Caco-2 (cell line): ENCODE data around the gene DZIP1. TPM values are rescaled to one million over a fixed set of nuclear protein-coding genes. Genes with fewer than 3 reads are reported as not detected.

Source experiments
- BruUV-seq: library from RNA; stranded (reverse); fragments of 400-500 nt; replicated peaks from 2 replicates; lab custom pipeline; 2021; lab: Mats Ljungman, UMichigan
- CTCF ChIA-PET: fragments of 300-600 bp; sonication (Branson Sonifier 250); formaldehyde crosslinking; loops from one replicate; lab custom pipeline; 2022; ENCODE audit warnings: antibody characterized with exemption; lab: Charles Lee
- POLR2A ChIA-PET: fragments of 300-600 bp; sonication (Branson Sonifier 250); formaldehyde crosslinking; loops from one replicate; lab custom pipeline; 2022; ENCODE audit warnings: antibody characterized with exemption; lab: Charles Lee
- DNase-seq, 2 experiments: peaks; one replicate each; pipeline versions ENCODE4 v3.0.0 to v3.0.0-alpha.2; 2020 to 2022
- H3K27me3 ChIP-seq: replicated peaks from 2 replicates; pipeline ENCODE4 v1.6.0; 2011; ENCODE audit warnings: low read length; ENCODE audit not compliant: control insufficient read depth, insufficient read depth
- H3K36me3 ChIP-seq: 2 replicates; pipeline ENCODE4 v1.5.1; 2011; ENCODE audit warnings: low read length; ENCODE audit not compliant: control insufficient read depth, insufficient read depth
- H3K4me1 ChIP-seq: fragments of 250-450 bp; sonication (Bioruptor Pico); 2 replicates; pipeline ENCODE4 v1.5.1; 2020; ENCODE audit warnings: mild to moderate bottlenecking
- H3K4me3 ChIP-seq: 2 replicates; pipeline ENCODE4 v1.5.1; 2011; ENCODE audit warnings: low read depth, mild to moderate bottlenecking, control low read depth, low read length
- H3K9me3 ChIP-seq: fragments of 250-450 bp; sonication (Bioruptor Pico); 2 replicates; pipeline ENCODE4 v1.5.1; 2020; ENCODE audit warnings: mild to moderate bottlenecking, moderate library complexity
- H3K27ac Mint-ChIP-seq: one replicate; pipeline ENCODE4 v1.8.0; 2022; ENCODE audit warnings: mixed read lengths; ENCODE audit not compliant: unreplicated experiment
- H3K27me3 Mint-ChIP-seq: one replicate; pipeline ENCODE4 v1.8.0; 2022; ENCODE audit warnings: mixed read lengths; ENCODE audit not compliant: insufficient read depth, unreplicated experiment
- H3K36me3 Mint-ChIP-seq: one replicate; pipeline ENCODE4 v1.8.0; 2022; ENCODE audit warnings: mild to moderate bottlenecking, mixed read lengths; ENCODE audit not compliant: insufficient read depth, unreplicated experiment
- H3K4me1 Mint-ChIP-seq: one replicate; pipeline ENCODE4 v1.8.0; 2022; ENCODE audit warnings: low read depth, mixed read lengths; ENCODE audit not compliant: unreplicated experiment
- H3K4me3 Mint-ChIP-seq: one replicate; pipeline ENCODE4 v1.8.0; 2022; ENCODE audit warnings: mild to moderate bottlenecking, moderate library complexity, mixed read lengths; ENCODE audit not compliant: unreplicated experiment
- H3K9me3 Mint-ChIP-seq: one replicate; pipeline ENCODE4 v1.8.0; 2022; ENCODE audit warnings: mixed read lengths; ENCODE audit not compliant: unreplicated experiment
- intact Hi-C: fragments of 100-400 bp; cut with micrococcal nuclease; formaldehyde crosslinking; loops from one replicate; pipeline ENCODE4 v1.10.0; 2022; ENCODE audit not compliant: unreplicated experiment
- total RNA-seq: library from RNA; stranded (reverse); gene quantifications from 2 replicates; pipeline ENCODE4 v1.2.3, GENCODE V29; 2022
- TF ChIP-seq, protein P1 (sequence below), 2 experiments: fragments of 200-600 bp in 1 of 2; IDR thresholded peaks; 1 replicate in 1 of 2; 2 replicates in 1 of 2; pipeline versions ENCODE4 v1.5.1 to v1.8.0; 2011 to 2022; ENCODE audit warnings: antibody characterized with exemption in 1 of 2, control low read depth in 1 of 2, inconsistent platforms in 1 of 2, low read depth in 1 of 2, low read length in 1 of 2, mild to moderate bottlenecking in 1 of 2, moderate library complexity in 1 of 2; ENCODE audit not compliant: insufficient read depth in 1 of 2, severe bottlenecking in 1 of 2, unreplicated experiment in 1 of 2

Gene DZIP1
- total RNA-seq, 1 experiment from 2014 or later = 6.5 TPM

DNA sequence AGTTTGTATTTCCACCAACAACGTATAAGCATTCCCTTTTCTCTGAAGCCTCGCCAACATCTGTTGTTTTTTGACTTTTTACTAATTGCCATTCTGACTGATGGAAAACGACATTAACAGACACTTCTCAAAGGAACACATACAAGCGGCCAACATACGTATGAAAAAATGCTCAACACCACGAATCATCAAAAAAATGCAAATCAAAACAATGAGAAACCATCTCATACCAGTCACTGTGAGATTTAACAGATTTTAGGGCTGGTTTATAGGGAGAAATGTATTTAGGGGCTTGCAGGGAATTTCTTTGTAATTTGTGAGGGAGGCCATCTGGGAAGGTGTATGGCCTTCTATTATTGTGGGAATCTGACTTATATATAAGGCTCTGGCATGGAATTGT is 2.8 kb upstream of the DZIP1 start:
- ChIA-PET POLR2A (no interaction called here), CTCF (no interaction called here)
- Histone ChIP-seq H3K4me3 (no peak overlapping the region), H3K4me1 (0 out of 2 replicates have a peak, but pooled peaks cover 9% of the 10 kb centered on the region), H3K27me3 (no peaks in the 10 kb centered on the region), H3K36me3 (no peaks in the 10 kb centered on the region), H3K9me3 (no peaks in the 10 kb centered on the region)
- Mint-ChIP-seq H3K27me3 (no peaks in the 10 kb centered on the region), H3K27ac (no peak overlapping the region), H3K9me3 (no peaks in the 10 kb centered on the region), H3K4me1 (no peaks in the 10 kb centered on the region), H3K36me3 (no peaks in the 10 kb centered on the region), H3K4me3 (no peak overlapping the region)
- no peak for DNase-seq
- no TSS peak for BruUV-seq
- intact Hi-C loops = no loop called here
- TF ChIP-seq, protein P1, sequence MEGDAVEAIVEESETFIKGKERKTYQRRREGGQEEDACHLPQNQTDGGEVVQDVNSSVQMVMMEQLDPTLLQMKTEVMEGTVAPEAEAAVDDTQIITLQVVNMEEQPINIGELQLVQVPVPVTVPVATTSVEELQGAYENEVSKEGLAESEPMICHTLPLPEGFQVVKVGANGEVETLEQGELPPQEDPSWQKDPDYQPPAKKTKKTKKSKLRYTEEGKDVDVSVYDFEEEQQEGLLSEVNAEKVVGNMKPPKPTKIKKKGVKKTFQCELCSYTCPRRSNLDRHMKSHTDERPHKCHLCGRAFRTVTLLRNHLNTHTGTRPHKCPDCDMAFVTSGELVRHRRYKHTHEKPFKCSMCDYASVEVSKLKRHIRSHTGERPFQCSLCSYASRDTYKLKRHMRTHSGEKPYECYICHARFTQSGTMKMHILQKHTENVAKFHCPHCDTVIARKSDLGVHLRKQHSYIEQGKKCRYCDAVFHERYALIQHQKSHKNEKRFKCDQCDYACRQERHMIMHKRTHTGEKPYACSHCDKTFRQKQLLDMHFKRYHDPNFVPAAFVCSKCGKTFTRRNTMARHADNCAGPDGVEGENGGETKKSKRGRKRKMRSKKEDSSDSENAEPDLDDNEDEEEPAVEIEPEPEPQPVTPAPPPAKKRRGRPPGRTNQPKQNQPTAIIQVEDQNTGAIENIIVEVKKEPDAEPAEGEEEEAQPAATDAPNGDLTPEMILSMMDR (IDR thresholded peaks at IDR 0.05; ENCODE audit: insufficient read depth in 1 of 2, low read depth in 1 of 2, low read length in 1 of 2, severe bottlenecking in 1 of 2, unreplicated experiment in 1 of 2) = no peak

DNA sequence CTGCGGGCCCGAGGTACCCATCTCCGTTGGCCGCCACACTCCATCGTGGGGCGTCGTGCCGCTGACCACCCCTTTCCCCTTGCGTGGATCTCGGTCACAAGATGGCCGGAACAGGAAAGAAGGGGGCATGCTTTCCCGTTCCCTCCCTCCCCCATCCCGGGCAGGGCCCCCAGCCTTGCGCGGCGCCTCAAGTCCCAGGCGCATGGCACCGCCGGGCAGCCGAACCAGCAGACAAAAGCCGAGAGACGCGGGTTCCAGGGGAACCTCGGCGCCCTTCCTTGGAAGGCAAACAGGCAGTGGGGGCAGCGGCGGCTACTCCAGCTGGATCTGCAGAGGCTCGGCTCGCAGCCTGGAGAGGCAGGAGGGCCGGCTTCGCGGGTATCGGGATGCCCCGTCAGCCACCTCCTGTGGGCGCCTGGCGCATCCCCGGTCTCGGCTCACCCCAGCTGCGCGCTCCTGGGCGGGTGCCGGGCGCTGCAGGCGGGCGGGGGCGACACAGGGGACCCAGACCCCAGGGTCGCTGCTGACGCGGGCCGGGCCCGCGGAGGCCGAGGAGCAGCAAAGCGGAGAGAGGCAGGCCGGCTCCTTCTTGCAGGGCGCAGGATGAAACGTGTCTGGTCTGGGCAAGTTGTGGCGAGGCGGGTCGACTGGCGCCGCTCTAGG is 439 bp downstream of the DZIP1 start:
- H3K27me3 ChIP-seq = no peaks in the 10 kb centered on the region
- Mint-ChIP-seq H3K27me3 (no peaks in the 10 kb centered on the region), H3K4me1 (no peaks in the 10 kb centered on the region), H3K27ac (no peak overlapping the region), H3K4me3 (peak overlapping the region; percentile 81), H3K36me3 (no peaks in the 10 kb centered on the region), H3K9me3 (no peaks in the 10 kb centered on the region)
- 0 out of 2 replicates have a peak, but pooled peaks cover 9% of the 10 kb centered on the region for H3K4me1 ChIP-seq
- BruUV-seq = no TSS peak
- ChIA-PET POLR2A (interaction anchor here (0.6 to 1.5 kb wide), 2 partner anchors 33 to 80 kb away, joined by 3 to 5 read pairs; partner anchors contain the start of gene DNAJC3), CTCF (interaction anchor here (0.6 to 2.1 kb wide), 3 partner anchors 17 to 81 kb away, joined by 3 to 7 read pairs (median 7); no protein-coding TSS in a partner anchor)
- DNase-seq = no peak
- H3K36me3 ChIP-seq = no peaks in the 10 kb centered on the region
- intact Hi-C loops = loop anchor here (1.0 kb wide), 1 partner anchor 12 kb away; no protein-coding TSS in a partner anchor
- TF ChIP-seq, protein P1 (IDR thresholded peaks at IDR 0.05; ENCODE audit: insufficient read depth in 1 of 2, low read depth in 1 of 2, low read length in 1 of 2, severe bottlenecking in 1 of 2, unreplicated experiment in 1 of 2) = no peak
- H3K9me3 ChIP-seq = no peaks in the 10 kb centered on the region
- peak overlapping the region; percentile 30 for H3K4me3 ChIP-seq

DNA sequence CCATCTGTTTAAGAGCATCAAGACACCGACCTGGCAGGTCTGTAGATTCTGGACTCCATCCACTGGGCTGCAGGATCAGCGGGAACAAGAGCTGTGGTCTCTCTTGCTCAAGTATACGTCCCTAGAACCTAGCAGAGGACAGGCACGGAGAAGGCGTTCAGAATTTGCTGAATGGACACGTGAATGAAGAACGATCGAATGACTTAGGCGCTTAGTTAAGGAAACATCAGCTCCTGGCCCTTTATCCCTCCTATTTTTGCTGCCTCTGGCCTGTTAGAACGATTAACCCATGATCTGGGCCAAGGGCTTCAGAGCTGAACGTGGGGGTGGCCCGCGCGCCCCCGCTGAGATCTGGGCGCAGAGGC is 953 bp downstream of the DZIP1 start:
- Histone ChIP-seq H3K4me3 (peak overlapping the region; percentile 30), H3K9me3 (no peaks in the 10 kb centered on the region), H3K27me3 (no peaks in the 10 kb centered on the region), H3K36me3 (no peaks in the 10 kb centered on the region), H3K4me1 (0 out of 2 replicates have a peak, but pooled peaks cover 9% of the 10 kb centered on the region)
- intact Hi-C loops = no loop called here
- Mint-ChIP-seq H3K27me3 (no peaks in the 10 kb centered on the region), H3K27ac (no peak overlapping the region), H3K4me3 (peak overlapping the region; percentile 81), H3K36me3 (no peaks in the 10 kb centered on the region), H3K9me3 (no peaks in the 10 kb centered on the region), H3K4me1 (no peaks in the 10 kb centered on the region)
- no TSS peak for BruUV-seq
- CTCF ChIA-PET = interaction anchor here (1.2 to 2.1 kb wide), 2 partner anchors 17 to 20 kb away, joined by 7 read pairs; no protein-coding TSS in a partner anchor
- DNase-seq = no peak
- POLR2A ChIA-PET = interaction anchor here (1.5 kb wide), 1 partner anchor 33 kb away, joined by 5 read pairs; the partner anchor contains the start of gene DNAJC3
- TF ChIP-seq, protein P1 (IDR thresholded peaks at IDR 0.05; ENCODE audit: insufficient read depth in 1 of 2, low read depth in 1 of 2, low read length in 1 of 2, severe bottlenecking in 1 of 2, unreplicated experiment in 1 of 2) = no peak
